HG03135 (cell line): Measurements from ENCODE around the gene MFSD8.
"Not testable (repeated sequence)": the region's sequence is repeated elsewhere in the genome, so short reads cannot be mapped to it uniquely, and the experiment has no call there.

Source experiments
- ATAC-seq: cut with Tn5 transposase; IDR thresholded peaks from one replicate; pipeline ENCODE4 v1.9.1; 2021; ENCODE audit warnings: mild to moderate bottlenecking, moderate library complexity; ENCODE audit not compliant: unreplicated experiment

MFSD8 gene, protein sequence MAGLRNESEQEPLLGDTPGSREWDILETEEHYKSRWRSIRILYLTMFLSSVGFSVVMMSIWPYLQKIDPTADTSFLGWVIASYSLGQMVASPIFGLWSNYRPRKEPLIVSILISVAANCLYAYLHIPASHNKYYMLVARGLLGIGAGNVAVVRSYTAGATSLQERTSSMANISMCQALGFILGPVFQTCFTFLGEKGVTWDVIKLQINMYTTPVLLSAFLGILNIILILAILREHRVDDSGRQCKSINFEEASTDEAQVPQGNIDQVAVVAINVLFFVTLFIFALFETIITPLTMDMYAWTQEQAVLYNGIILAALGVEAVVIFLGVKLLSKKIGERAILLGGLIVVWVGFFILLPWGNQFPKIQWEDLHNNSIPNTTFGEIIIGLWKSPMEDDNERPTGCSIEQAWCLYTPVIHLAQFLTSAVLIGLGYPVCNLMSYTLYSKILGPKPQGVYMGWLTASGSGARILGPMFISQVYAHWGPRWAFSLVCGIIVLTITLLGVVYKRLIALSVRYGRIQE

DNA sequence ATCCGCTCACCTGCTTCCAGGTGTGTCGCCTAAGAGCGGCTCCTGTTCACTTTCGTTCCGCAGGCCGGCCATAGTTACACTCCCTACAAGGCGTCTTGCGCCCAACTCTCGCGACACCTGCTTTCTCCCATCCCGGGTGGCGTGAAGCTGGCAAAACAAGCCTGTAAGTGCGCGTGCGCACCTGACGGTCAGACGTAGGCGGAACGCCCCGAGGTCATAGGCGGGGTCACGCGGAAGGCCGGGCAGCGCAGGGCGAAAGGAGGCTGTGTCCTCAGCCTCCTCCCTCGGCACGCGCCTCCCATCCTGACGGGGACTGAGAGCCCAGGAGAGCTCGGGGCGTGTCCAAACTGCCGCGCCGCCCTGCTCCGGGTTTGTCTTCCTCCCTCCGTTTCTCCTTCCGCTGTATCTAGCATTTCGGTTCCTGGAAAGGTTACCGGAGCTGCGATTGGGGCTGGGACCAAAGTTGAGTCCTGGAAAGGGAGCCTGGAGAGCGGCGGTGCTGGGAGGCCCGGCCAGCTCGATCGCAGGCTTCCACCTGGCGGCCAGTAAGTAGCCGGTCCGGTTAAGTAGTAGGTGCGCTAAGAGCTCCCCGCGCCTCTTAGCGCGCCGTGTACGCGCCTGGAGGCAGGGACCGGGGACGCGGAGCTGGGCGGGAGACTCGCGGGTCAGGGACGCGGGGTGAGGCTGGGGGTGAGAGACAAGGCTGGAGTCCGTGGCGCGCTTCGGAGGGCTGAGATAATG, at the start of gene MFSD8, which contains the start of gene ABHD18:
Gene MFSD8, minus strand, starts transcription at position 112 of the 741 bp plus-strand sequence. Its CDS starts 40 bp downstream, at position 72.
Gene ABHD18, plus strand, starts transcription at position 345 of the 741 bp plus-strand sequence. CDS start 17,550 bp downstream, outside the sequence.
- peak; percentile 97 for ATAC-seq

DNA sequence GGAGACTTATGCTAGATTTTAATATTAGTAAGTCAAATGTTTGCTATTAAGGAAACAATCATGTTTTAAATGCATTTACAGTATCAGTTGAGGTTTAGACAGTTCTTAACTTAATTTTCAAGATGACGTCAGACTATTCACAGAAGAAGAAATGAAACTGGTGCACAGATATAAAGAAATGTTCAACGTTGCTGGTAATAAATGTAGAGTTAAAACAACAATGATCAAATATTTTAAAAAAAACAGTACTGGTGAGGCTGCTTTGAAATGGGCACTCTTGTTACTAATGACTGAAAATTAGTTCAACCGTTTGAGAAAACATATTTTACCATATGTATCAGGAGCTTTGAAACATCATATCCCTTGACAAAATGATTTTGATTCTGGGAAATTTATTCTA, 44.5 kb upstream of the MFSD8 start:
- no peak for ATAC-seq

DNA sequence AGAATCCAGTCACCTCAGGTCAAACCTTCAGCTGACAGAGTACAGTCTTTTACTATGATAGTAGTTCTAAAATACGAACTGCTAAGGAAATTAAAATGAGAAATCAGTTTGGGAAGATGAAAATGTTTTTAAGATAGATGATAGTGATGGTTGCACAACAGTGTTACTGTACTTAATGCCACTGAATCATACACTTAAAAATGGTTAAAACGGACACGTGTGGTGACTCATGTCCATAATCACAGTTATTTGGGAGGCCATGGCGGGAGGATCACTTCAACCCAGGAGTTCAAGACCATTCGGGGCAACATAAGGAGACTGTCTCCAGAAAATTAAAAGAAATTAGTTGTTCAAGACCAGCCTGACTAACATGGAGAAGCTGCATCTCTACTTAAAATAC, 41.6 kb upstream of the MFSD8 start:
- ATAC-seq, result no peak

DNA sequence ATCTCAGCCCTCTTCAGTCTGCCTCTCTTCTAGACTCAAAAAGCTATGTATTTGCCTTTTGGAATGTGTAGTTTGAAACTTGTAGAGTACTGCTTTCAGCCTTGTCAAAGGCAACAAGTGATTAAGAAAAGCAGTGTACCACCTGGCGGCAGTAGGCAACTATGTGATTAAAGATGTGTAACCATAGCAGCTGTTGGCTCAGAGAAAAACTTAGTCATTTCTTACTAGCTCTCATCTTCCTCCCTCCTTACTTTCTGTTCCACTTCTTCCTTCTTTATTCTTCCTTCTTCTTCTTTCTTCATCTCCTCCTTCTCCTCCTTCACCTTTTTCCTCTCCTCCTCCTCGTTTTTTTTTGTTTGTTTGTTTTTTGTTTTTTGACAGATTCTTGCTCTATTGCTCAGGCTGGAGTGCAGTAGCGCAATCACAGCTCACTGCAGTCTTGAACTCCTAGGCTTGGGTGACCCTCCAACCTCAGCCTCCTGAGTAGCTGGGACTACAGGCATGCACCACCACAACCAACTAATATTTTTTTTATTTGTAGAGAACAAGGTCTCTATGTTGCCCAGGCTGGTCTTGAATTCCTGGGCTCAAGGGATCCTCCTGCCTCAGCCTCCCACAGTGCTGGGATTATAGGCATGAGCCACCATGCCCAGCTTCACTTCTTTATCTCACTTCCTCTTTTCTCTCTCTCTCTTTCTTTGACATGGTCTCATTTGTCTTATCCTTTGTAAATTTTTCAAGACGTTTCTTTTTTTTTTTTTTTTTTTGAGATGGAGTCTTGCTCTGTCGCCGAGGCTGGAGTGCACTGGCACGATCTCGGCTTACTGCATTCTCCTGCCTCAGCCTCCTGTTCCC, 32.8 kb upstream of the MFSD8 start:
- peak; percentile 99 for ATAC-seq

DNA sequence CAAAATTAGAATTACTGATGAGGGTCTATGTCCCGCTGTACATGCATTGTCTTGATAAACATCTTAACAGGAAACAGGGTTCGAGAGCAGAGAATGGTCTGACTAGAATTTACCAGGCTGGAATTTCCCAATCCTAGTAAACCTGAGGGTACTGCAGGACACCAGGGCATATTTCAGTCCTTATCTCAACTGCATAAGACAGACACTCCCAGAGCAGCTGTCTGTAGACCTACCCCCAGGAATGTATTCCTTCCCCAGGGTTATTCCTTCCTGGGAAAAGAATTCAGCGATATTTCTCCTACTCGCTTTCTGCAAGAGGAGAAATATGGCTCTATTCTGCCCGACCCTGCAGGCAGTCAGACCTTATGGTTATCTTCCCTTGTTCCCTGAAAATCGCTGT, 31.5 kb upstream of the MFSD8 start:
- ATAC-seq, result not testable (repeated sequence)

DNA sequence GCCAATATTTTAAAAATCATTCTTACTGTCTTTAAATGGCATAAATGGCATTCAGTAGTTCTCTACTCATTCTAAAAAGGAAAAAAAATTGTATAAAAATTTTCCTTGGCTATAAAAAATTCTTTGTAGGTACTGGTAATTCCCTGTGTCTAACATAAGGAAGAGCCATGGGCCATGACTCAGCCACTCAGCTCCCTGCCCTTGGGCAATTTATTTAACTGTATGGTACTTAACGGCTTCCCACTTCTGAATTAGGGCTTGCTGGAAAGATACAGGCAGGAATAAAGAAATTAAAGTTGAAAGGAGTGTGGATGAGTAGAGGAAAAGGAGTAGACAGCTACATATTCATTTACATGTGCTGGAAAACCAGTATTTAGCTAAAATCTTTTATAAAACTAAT, 30.8 kb upstream of the MFSD8 start:
- no peak for ATAC-seq

DNA sequence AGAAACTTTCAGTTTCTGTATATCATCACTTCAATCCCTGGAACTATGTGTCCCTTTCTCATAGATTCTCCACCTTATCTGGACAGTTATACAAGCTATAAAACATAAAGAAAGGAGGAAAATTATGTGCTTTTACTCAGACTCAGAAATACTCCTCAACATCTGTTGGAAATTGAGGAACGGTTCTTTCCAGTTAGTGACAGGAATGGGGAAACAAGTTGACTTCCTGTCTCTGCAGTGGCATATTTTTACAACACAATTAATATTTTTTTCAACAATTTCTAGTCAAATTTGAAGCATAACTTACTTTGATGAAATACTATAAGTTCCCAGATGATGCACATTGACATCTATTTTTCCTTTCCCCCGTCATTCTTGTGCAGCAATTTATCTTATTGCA, 28.2 kb upstream of the MFSD8 start:
- ATAC-seq, result no peak

DNA sequence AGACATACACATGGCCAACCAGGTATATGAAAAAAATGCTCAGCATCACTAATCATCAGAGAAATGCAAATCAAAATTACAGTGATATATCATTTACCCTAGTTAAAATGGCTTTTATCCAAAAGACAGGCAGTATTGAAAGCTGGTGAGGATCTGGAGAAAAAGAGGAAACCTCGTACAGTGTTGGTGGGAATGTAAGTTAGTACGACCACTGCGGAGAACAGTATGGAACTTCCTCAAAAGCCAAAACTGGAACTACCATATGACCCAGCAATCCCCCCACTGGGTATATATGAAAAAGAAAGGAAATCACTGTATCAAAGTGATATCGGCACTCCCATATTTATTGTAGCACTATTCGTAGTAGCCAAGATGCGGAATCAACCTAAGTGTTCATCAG, 23.7 kb upstream of the MFSD8 start:
- no peak for ATAC-seq

DNA sequence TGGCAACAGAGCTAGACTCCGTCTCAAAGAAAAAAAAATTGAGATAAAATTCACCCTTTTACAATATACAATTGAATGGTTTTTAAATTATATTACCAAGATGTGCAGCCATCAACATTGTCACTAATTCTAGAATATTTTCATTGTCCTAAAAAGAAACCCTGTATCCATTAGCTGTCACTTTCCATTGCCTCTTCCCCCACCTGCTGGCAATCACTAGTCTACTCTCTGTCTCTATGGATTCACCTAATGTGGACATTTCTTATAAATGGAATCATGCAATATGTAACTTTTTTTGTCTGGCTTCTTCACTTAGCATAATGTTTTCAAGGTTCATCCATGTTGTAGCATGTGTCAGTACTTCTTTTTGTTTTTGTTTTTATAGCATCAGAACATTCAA, 21.0 kb upstream of the MFSD8 start:
- ATAC-seq, result no peak

DNA sequence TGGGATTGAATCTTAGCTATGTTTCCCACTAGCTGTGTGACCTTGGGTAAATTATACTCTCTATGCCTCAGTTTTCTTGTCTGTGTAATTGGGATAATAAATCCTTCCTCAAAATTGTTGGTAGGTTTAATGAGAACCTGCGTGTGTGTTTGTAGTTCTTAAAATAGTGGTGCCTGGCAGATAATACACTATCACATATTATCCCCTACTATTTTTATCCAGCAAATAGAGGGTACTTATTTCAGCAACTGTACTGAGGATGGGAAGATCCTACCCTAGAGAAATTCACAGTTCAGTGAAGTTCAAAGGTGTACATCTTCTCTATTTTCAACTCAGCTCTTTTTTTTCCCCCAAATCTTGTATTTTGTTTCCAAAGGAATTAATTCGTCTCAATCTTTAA, 17.5 kb upstream of the MFSD8 start:
- ATAC-seq, result no peak

DNA sequence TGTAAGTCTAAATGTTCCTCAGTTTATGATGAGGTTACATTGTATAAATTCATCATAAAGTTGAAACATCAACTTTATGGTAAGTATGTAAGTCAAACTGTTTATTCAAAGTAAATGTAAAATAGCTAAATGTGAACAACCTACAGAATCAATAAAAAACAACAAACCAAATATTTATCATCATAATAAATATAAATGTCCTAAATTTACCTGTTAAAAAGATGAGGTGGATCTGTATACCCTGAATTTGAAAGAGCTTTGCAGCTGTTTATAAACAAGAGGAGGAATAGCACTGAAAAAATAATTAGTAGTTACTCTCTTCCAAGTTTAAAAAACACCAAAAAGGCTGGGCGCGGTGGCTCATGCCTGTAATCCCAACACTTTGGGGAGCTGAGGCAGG, 14.0 kb upstream of the MFSD8 start:
- no peak for ATAC-seq

DNA sequence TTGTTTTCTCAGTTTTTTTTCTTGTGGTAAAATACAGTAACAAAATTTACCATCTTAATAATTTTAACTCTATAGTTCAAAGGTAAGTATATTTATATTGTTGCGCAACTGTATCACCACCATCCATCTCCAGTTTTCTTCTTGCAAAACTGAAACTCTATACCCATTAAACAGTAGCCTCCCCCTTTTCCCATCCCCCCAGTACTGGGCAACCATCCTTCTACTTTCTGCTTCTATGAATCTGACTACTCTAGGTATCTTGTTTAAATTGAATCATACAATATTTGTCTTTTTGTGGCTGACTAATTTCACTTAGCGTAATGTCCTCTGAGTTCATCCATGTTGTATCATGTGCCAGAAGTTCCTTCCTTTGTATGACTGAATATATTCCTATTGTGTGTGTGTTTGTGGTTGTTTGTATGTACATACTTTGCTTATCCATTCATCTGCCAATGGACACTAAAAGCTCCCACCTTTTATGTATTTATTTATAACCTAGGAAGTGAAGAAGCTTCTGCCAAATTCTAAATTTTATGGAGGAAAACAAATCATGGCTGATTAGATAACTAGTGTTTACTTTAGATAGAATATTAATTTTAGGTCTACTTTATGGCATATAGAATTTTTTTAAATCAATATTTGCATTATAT, 10.3 kb upstream of the MFSD8 start:
- ATAC-seq, result no peak

DNA sequence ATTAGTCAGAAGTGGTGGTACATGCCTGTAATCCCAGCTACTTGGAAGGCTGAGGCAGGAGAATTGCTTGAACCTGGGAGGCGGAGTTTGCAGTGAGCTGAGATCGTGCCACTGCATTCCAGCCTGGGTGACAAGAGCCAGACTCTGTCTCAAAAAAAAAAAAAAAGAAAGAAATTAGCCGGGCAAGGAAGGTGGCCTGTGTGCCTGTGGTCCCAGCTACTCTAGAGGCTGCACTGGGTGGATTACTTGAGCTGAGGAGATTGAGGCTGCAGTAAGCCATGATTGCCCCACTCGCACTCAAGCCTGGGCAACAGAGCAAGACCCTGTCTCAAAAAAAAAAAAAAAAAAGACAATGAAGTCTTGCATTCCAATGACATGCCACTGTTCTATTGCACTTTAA, 6.0 kb upstream of the MFSD8 start:
- ATAC-seq, result not testable (repeated sequence)

DNA sequence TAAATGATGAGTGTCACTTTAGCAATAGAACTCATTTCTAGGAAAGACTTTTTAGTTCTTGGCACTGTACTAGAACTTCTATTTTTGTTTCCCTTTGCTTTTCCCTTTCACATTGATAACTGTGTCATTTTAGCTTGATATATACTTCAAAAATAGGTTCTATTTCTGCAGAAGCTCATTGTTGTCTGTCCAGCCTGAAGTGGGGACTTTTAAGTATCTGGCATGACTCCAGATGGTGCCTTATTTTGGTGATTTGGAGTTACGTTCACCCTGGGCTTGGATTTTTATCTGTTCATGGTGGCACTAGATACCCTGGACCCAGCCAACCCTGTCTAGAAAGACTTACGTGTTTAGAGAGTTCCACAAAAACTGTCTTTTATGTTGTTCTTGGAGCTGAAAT, 3.6 kb upstream of the MFSD8 start:
- ATAC-seq, result no peak

DNA sequence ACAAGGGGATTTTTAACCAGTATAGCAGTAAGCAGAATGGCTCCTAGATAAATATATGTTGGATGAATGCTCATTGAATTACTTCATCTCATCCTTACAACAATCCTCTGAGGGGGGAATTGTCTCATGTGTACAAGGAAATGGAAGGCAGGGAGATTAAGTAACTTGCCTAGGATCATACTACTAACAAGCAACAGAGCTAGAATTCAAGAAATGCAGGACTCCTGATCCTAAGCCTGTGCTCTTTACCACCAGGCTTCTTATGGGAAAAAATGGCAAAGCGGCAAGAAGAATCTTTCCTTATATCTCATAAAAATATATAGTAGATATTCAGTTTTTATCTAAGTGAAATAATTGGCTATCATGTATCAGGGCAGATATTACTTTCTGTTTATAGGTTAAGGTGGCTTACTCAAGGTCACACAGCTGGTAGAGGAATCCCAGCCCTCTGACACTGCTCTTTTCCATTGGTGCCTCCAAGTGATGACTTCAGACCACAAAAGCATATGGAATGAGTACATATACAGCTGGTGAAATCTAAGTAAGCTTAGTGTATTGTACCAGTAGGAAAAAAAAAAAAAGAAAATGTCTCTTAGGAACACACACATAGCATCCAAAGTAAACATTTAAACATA, 2.3 kb upstream of the MFSD8 start:
- no peak for ATAC-seq

DNA sequence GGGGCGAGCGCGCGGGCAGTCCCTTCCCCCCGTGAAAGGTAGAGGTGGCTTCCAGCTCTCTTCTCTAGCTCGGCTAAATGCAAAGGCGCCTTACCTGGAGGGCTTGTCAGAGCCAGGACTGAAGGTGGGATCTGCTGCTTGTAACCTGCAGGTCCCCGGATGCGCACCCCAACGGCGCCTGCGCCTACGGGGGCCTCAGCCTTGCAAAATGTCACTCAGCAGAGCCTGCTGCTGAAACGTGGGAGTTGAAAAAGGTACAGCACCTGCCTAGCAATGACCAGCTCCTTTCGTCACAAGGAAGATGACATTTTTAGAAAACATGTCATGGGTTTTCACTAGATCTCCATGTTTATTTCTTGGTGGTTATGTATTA, 816 bp upstream of the MFSD8 start:
- ATAC-seq, result peak; percentile 29

DNA sequence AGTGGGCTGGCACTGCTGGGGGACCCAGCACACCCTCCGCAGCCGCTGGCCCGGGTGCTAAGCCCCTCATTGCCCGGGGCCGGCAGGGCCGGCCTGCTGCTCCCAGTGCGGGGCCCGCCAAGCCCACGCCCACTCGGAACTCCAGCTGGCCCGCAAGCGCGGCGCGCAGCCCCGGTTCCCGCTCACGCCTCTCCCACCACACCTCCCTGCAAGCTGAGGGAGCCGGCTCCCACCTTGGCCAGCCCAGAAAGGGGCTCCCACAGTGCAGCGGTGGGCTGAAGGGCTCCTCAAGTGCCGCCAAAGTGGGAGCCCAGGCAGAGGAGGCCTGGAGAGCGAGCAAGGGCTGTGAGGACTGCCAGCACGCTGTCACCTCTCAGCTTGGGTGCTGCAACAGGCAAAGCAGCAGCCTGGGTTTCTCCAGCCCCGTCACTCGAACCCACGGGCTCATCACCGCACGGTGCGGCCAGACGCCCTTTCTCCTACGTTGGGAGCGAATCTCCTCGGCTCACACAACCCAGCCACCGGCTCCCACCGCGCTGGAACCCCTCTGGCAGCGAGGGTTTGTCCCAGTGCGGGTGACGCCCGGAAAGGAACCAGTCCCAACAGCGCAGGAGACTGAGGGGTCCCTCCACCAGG, 429 bp downstream of the MFSD8 start:
- peak; percentile 22 for ATAC-seq

DNA sequence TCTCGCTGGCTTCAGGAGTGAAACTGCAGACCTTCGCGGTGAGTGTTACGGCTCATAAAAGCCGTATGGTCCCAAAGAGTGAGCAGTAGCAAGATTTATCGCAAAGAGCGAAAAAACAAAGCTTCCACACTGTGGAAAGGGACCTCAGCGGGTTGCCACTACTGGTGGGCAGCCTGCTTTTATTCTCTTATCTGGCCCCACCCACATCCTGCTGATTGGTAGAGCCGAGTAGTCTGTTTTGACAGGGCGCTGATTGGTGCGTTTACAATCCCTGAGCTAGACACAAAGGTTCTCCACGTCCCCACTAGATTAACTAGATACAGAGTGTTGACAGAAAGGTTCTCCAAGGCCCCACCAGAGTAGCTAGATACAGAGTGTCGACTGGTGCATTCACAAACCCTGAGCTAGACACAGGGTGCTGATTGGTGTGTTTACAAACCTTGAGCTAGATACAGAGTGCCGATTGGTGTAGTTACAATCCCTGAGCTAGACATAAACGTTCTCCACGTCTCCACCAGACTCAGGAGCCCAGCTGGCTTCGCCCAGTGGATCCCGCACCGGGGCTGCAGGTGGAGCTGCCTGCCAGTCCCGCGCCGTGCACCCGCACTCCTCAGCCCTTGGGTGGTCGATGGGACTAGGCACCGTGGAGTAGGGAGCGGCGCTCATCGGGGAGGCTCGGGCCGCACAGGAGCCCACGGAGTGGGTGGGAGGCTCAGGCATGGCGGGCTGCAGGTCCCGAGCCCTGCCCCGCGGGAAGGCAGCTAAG, 1.2 kb downstream of the MFSD8 start:
- not testable (repeated sequence) for ATAC-seq

DNA sequence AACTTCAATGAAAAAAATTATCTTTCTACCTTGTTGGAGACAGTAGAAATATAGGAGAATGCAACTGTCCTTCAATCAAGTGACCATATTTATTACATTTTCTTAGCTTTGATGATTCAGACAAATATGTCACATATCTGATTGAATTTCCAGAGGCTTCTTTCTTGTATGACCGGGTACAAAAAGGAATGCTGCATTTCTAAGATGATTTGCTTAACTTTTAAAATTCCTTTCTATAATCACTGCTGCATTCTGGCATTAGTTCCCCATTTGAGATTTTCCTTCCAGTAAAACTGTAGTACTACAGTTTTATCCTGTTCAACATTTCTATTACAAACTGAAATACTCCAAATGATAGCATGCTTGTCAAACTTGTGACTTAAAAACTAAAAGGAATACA, 5.2 kb downstream of the MFSD8 start:
- ATAC-seq, result no peak
